Testis (tissue), 3 donors: ENCODE measurements around the gene TENM4. TPM values are rescaled to one million over a fixed set of nuclear protein-coding genes. Genes with fewer than 3 reads are reported as not detected.

ENCODE experiments used
- DNase-seq: peaks from one replicate; pipeline ENCODE4 v3.0.0-alpha.2; 2019
- H3K27ac ChIP-seq, 2 donors: fragments of 200-600 bp; sonication (generic); one replicate each; pipeline ENCODE4 v1.5.1; 2019
- H3K27me3 ChIP-seq: fragments of 200-600 bp; sonication (generic); one replicate; pipeline ENCODE4 v1.5.1; 2019
- H3K36me3 ChIP-seq: fragments of 200-600 bp; sonication (generic); one replicate; pipeline ENCODE4 v1.5.1; 2017; ENCODE audit warnings: low read depth; ENCODE audit errors: missing control alignments
- H3K4me1 ChIP-seq: fragments of 200-600 bp; sonication (generic); one replicate; pipeline ENCODE4 v1.5.1; 2019
- H3K4me3 ChIP-seq, 2 donors: fragments of 200-600 bp; sonication (generic); one replicate each; pipeline ENCODE4 v1.5.1; 2017 to 2019
- H3K9me3 ChIP-seq: fragments of 200-600 bp; sonication (generic); one replicate; pipeline ENCODE4 v1.5.1; 2017
- POLR2A ChIP-seq: fragments of 450-650 bp; IDR thresholded peaks from one replicate; pipeline ENCODE4 v1.6.1; 2017; ENCODE audit warnings: antibody characterized with exemption, mild to moderate bottlenecking, moderate library complexity
- WGBS, 2 donors: methylation state at CpG; one replicate each; pipeline ENCODE4 v1.1.5; 2018; 5-methylcytosine and 5-hydroxymethylcytosine counted together
- intact Hi-C: fragments of 100-400 bp; cut with DNase I; formaldehyde crosslinking; loops from one replicate; pipeline ENCODE4 v1.15.1; 2023; ENCODE audit warnings: low total_unique reads
- polyA plus RNA-seq: library from polyadenylated mRNA; stranded (reverse); fragments of 350-450 nt; fragmentation: Illumina TruSeq; extraction: RNeasy Lipid Tissue Mini Kit (QIAGEN cat#74804); gene quantifications from one replicate; pipeline ENCODE4 v1.2.3, GENCODE V29; 2014; ENCODE audit warnings: low read depth, low replicate concordance; ENCODE audit not compliant: insufficient read depth
- total RNA-seq, 2 donors: library from RNA; depleted of rRNA; stranded (reverse); fragments of >200 nt; gene quantifications; one replicate each; pipeline ENCODE4 v1.2.3, GENCODE V29; 2016
- TF ChIP-seq, protein P1 (sequence below), 3 experiments: fragments of 450-650 bp in 2 of 3; fragments of 200-600 bp in 1 of 3; sonication (generic) in 1 of 3; IDR thresholded peaks; one replicate each; pipeline ENCODE4 v1.5.1; 2016 to 2019; ENCODE audit warnings: antibody characterized with exemption in 3 of 3, mild to moderate bottlenecking in 2 of 3, moderate library complexity in 1 of 3

The TENM4 gene
- total and polyA plus RNA-seq, 3 donors from 2014 or later: 10.6 to 17.9 (median 11.4) TPM

DNA sequence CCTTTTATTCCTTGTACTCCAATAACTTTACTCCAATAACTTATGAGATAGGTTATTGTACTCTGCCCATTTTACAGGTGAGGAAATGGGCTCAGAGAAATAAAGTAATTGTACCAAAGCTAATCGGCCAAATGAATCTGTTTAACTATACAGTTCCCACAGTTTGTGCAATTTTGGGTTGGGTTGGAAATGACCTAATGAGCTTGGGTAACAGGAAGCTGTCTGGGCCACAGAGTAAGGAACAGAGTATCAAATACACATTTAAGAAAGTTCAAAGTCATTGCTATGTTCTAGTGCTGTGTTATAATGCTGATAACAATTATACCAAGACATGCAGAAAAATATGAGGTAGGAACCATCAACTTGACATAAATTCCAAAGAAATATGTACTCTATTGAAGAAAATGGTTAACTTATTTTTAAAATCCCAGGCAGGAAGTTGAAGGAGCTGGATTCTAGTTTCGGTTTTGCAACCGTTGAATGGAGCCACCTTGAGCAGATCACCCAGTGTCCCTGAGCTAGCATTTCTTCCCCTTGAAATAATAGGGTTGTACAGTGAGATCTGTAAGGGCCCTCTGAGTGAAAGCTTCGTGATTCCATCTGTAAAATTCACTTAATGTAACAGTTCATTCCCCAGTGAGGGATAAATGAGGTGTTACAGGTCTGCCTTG lies 505.3 kb downstream of the TENM4 start:
- WGBS, 2 donors: 68 to 76% methylated on average over 4 of the region's 4 CpGs
- DNase-seq: no peak
- intact Hi-C loops: no loop called here

DNA sequence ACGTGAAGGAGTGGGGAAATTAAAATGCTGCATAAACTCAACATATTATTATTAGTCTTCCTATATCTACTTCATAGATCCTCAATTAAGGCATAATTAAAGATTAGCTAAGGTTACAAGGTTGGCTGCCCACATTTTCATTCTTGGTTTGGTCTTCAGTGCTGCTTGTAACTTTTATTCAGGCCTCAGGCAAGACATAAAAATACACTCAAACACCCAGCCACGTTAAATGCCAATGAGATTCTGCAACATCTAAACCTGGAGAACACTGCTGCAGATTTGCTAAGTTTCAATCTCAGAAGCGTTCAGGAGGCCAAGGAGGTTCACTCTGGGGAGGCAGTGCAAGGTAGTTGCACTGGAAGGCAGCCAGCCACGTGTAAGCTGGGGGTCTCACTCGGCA lies 507.5 kb downstream of the TENM4 start:
- no peaks in the 10 kb centered on the region for H3K27me3 ChIP-seq
- no peak for DNase-seq
- no peaks in the 10 kb centered on the region for H3K36me3 ChIP-seq
- WGBS, 2 donors: 83 to 87% methylated on average over 4 to 5 of the region's 5 CpGs
- no peak overlapping the region for H3K27ac ChIP-seq
- H3K4me3 ChIP-seq: no peak overlapping the region
- TF ChIP-seq, protein P1, sequence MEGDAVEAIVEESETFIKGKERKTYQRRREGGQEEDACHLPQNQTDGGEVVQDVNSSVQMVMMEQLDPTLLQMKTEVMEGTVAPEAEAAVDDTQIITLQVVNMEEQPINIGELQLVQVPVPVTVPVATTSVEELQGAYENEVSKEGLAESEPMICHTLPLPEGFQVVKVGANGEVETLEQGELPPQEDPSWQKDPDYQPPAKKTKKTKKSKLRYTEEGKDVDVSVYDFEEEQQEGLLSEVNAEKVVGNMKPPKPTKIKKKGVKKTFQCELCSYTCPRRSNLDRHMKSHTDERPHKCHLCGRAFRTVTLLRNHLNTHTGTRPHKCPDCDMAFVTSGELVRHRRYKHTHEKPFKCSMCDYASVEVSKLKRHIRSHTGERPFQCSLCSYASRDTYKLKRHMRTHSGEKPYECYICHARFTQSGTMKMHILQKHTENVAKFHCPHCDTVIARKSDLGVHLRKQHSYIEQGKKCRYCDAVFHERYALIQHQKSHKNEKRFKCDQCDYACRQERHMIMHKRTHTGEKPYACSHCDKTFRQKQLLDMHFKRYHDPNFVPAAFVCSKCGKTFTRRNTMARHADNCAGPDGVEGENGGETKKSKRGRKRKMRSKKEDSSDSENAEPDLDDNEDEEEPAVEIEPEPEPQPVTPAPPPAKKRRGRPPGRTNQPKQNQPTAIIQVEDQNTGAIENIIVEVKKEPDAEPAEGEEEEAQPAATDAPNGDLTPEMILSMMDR (IDR thresholded peaks at IDR 0.05): no peak
- no peak for TF ChIP-seq POLR2A
- no peaks in the 10 kb centered on the region for H3K4me1 ChIP-seq
- H3K9me3 ChIP-seq: no peaks in the 10 kb centered on the region
- intact Hi-C loops: no loop called here

More for the DNA sequence above, 505.3 kb downstream of the TENM4 start:
- Histone ChIP-seq H3K27me3 (no peaks in the 10 kb centered on the region), H3K4me1 (no peaks in the 10 kb centered on the region), H3K36me3 (no peaks in the 10 kb centered on the region), H3K9me3 (no peaks in the 10 kb centered on the region), H3K4me3 (no peak overlapping the region), H3K27ac (no peak overlapping the region)
- TF ChIP-seq POLR2A: no peak
- TF ChIP-seq, protein P1 (IDR thresholded peaks at IDR 0.05): no peak

DNA sequence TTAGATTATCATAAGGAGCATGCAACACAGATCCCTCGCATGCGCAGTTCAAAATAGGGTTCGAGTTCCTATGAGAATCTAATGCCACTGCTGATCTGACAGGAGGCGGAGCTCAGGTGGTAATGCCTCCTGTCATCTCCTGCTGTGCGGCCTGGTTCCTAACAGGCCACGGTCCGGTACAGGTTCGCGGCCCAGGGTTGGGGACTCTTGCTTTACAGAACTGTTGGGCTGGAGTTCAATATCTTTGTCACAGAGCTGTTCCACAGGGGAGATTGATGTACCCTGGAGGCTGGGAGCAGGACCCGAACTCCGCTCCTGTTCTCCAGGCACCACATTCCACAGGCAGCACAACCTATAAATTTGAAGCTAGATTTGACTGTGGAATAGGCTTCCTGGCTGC lies 508.1 kb downstream of the TENM4 start:
- no peak for DNase-seq
- TF ChIP-seq POLR2A: no peak
- TF ChIP-seq, protein P1 (IDR thresholded peaks at IDR 0.05): no peak
- H3K36me3 ChIP-seq: no peaks in the 10 kb centered on the region
- H3K27me3 ChIP-seq: no peaks in the 10 kb centered on the region
- H3K9me3 ChIP-seq: no peaks in the 10 kb centered on the region
- H3K27ac ChIP-seq: no peak overlapping the region
- H3K4me1 ChIP-seq: no peaks in the 10 kb centered on the region
- H3K4me3 ChIP-seq: no peak overlapping the region
- WGBS, 2 donors: 91 to 97% methylated on average over 4 to 11 of the region's 11 CpGs
- intact Hi-C loops: no loop called here

DNA sequence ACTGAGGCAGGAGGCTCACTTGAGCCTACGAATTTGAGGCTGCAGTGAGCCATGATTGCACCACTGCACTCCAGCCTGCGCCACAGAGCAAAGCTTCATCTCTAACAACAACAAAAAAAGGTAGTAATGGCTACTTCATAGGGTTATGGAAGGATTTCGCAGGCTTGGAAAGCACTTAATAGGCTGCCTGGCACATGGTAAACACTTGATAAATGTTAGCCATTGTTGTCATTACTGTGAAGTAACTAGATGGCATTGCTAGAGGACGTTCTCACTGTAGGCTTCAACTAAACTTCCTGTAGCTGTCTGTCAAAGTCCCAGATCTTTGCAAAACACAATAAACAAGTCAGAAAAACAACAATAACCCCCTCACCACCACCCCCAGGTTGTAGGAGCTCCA lies 508.9 kb downstream of the TENM4 start:
- Histone ChIP-seq H3K4me3 (no peak overlapping the region), H3K9me3 (no peaks in the 10 kb centered on the region), H3K4me1 (no peaks in the 10 kb centered on the region), H3K36me3 (no peaks in the 10 kb centered on the region), H3K27me3 (no peaks in the 10 kb centered on the region), H3K27ac (no peak overlapping the region)
- no peak for DNase-seq
- WGBS, 2 donors: 80 to 97% methylated on average over 4 of the region's 4 CpGs
- TF ChIP-seq, protein P1 (IDR thresholded peaks at IDR 0.05): no peak
- TF ChIP-seq POLR2A: no peak
- intact Hi-C loops: no loop called here
